Neural progenitor cell (in vitro differentiated cells): ENCODE results near the gene S100A10. TPM values are rescaled to one million over a fixed set of nuclear protein-coding genes. Genes with fewer than 3 reads are reported as not detected.

Experiments
- DNase-seq: peaks from one replicate; pipeline ENCODE4 v3.0.0-alpha.2; 2016; ENCODE audit warnings: low spot score
- H2AFZ ChIP-seq: fragments of 200-600 bp; sonication (generic); replicated peaks from 2 replicates; pipeline ENCODE4 v1.6.1; 2016; ENCODE audit warnings: antibody characterized with exemption
- H3F3A ChIP-seq: fragments of 200-600 bp; sonication (generic); 2 replicates; pipeline ENCODE4 v1.6.1; 2016; ENCODE audit warnings: antibody characterized with exemption, low read depth
- H3K27ac ChIP-seq: fragments of 200-600 bp; sonication (generic); 2 replicates; pipeline ENCODE4 v1.5.1; 2016; ENCODE audit warnings: mild to moderate bottlenecking
- H3K27me3 ChIP-seq: fragments of 200-600 bp; sonication (generic); 2 replicates; pipeline ENCODE4 v1.6.1; 2016; ENCODE audit warnings: mild to moderate bottlenecking, moderate library complexity
- H3K36me3 ChIP-seq: fragments of 200-600 bp; sonication (generic); 2 replicates; pipeline ENCODE4 v1.5.1; 2016
- H3K4me1 ChIP-seq: fragments of 200-600 bp; sonication (generic); 2 replicates; pipeline ENCODE4 v1.6.1; 2016; ENCODE audit warnings: mixed run types
- H3K4me2 ChIP-seq: fragments of 200-600 bp; sonication (generic); 2 replicates; pipeline ENCODE4 v1.6.1; 2016
- H3K4me3 ChIP-seq: fragments of 200-600 bp; sonication (generic); 2 replicates; pipeline ENCODE4 v1.5.1; 2016
- H3K79me2 ChIP-seq: fragments of 200-600 bp; sonication (generic); 2 replicates; pipeline ENCODE4 v1.6.1; 2016; ENCODE audit warnings: low read depth
- H3K9ac ChIP-seq: fragments of 200-600 bp; sonication (generic); 2 replicates; pipeline ENCODE4 v1.6.1; 2016
- H3K9me3 ChIP-seq: fragments of 200-600 bp; sonication (generic); 2 replicates; pipeline ENCODE4 v1.5.1; 2016; ENCODE audit warnings: low read depth
- H4K20me1 ChIP-seq: fragments of 200-600 bp; sonication (generic); 2 replicates; pipeline ENCODE4 v1.6.1; 2016; ENCODE audit warnings: low read depth
- H3K27ac Mint-ChIP-seq: 3 replicates; pipeline ENCODE4 v1.8.0; 2021; ENCODE audit warnings: mixed read lengths
- H3K27me3 Mint-ChIP-seq: 2 replicates; pipeline ENCODE4 v1.8.0; 2022; ENCODE audit warnings: low read depth, mild to moderate bottlenecking, inconsistent platforms, moderate library complexity, mixed read lengths; ENCODE audit not compliant: insufficient read depth
- H3K36me3 Mint-ChIP-seq: 3 replicates; pipeline ENCODE4 v1.8.0; 2021; ENCODE audit warnings: mixed read lengths
- H3K4me1 Mint-ChIP-seq: 3 replicates; pipeline ENCODE4 v1.8.0; 2021; ENCODE audit warnings: mixed read lengths
- H3K4me3 Mint-ChIP-seq: 3 replicates; pipeline ENCODE4 v1.8.0; 2021; ENCODE audit warnings: mild to moderate bottlenecking, moderate library complexity, mixed read lengths
- H3K9me3 Mint-ChIP-seq: 3 replicates; pipeline ENCODE4 v1.8.0; 2020; ENCODE audit warnings: mixed read lengths
- CTCF ChIP-seq: fragments of 200-600 bp; sonication (generic); IDR thresholded peaks from 2 replicates; pipeline ENCODE4 v1.5.1; 2017; ENCODE audit warnings: antibody characterized with exemption, mild to moderate bottlenecking
- EZH2 ChIP-seq: fragments of 200-600 bp; sonication (generic); IDR thresholded peaks from 2 replicates; pipeline ENCODE4 v1.6.1; 2017; ENCODE audit warnings: antibody characterized with exemption, mild to moderate bottlenecking, moderate library complexity
- EZH2phosphoT487 ChIP-seq: fragments of 200-600 bp; sonication (generic); IDR thresholded peaks from 2 replicates; pipeline ENCODE4 v1.6.1; 2017; ENCODE audit warnings: antibody characterized with exemption
- total RNA-seq: library from RNA; depleted of rRNA; stranded (reverse); fragments of >200 nt; gene quantifications from 2 replicates; pipeline ENCODE4 v1.2.3, GENCODE V29; 2015; ENCODE audit warnings: low replicate concordance

Gene S100A10
- total RNA-seq, 1 donor from 2014 or later, result 0.54 TPM

DNA sequence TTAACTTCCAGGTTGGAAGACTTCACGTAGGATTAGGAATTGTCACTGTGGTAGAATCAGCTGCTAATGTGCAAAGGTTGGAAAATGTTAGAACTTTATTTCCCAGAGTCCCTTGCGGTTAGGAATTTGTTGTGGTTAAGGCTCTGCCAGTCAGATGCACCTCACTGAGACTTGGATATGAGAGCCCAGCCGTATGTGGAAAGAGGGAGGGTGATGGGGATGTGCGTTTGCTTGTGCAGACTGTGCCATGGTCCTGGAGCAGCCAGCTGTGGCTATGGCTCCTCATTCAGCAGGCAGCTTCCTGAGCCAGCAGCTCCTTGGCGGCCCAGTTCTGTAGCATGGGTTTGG lies 12.5 kb downstream of the S100A10 start:
- Mint-ChIP-seq H3K27ac (no peak overlapping the region), H3K9me3 (no peaks in the 10 kb centered on the region), H3K4me3 (no peak overlapping the region), H3K36me3 (no peaks in the 10 kb centered on the region), H3K27me3 (no peaks in the 10 kb centered on the region), H3K4me1 (peaks cover 10% of the 10 kb centered on the region)
- no peak for TF ChIP-seq EZH2phosphoT487
- TF ChIP-seq CTCF, result no peak
- no peak for TF ChIP-seq EZH2
- no peaks in the 10 kb centered on the region for H3K27me3 ChIP-seq
- H3K27ac ChIP-seq, result no peak overlapping the region
- H2AFZ ChIP-seq, result peak overlapping the region; percentile 41
- H3F3A ChIP-seq, result no peaks in the 10 kb centered on the region
- H3K4me3 ChIP-seq, result no peak overlapping the region
- H3K4me2 ChIP-seq, result no peak overlapping the region
- no peaks in the 10 kb centered on the region for H3K79me2 ChIP-seq
- no peaks in the 10 kb centered on the region for H3K36me3 ChIP-seq
- DNase-seq, result no peak
- H3K9ac ChIP-seq, result no peak overlapping the region
- H4K20me1 ChIP-seq, result no peaks in the 10 kb centered on the region
- no peaks in the 10 kb centered on the region for H3K4me1 ChIP-seq
- no peaks in the 10 kb centered on the region for H3K9me3 ChIP-seq

DNA sequence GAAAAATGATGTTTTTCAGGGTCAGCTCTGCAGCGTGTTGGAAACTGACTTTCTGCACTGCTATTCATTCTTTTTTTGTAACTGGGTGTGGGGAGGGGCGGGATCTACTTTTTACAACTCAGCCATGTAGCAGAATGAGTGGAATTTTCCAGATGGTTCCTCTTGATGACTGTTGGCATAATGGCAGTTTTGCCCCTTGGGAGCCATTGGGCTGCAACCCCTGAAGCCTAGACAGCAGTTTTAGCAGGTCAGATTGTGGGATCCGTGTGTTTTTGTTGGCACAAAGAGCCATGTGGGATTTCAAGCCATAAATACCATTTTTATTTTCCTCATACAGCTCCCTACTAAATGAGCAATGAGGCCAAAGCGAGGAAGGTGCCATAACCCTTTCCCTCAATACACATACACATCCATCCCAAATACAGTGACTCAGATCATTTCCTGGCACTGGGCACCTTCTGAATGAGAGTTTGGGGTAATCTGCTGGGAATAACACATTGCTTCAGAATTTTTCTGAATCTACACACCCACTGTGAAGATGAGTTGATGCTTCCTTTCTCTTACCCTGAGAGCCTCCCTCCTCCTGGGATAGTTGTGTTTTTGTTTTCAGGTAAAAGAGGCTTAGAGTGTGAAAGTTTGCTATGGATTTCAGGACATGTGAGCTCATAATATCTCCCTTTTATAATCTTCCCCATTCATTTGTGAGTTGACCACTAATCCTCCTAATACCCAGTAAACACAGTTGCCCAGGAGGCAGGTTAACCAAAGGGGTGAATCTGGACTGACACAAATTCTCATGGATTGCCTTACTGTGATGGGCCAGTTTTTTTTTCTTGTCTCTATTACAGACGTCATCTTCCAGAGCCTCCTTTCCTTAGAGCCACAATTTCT lies 13.1 kb downstream of the S100A10 start:
- DNase-seq, result no peak
- no peak overlapping the region for H3K9ac ChIP-seq
- no peaks in the 10 kb centered on the region for H3K9me3 ChIP-seq
- no peak overlapping the region for H3K4me3 ChIP-seq
- H3F3A ChIP-seq, result no peaks in the 10 kb centered on the region
- no peaks in the 10 kb centered on the region for H3K27me3 Mint-ChIP-seq
- no peak overlapping the region for H3K4me2 ChIP-seq
- H2AFZ ChIP-seq, result peak overlapping the region; percentile 41
- H3K9me3 Mint-ChIP-seq, result no peaks in the 10 kb centered on the region
- TF ChIP-seq EZH2 (no peak), EZH2phosphoT487 (no peak), CTCF (no peak)
- peaks cover 10% of the 10 kb centered on the region for H3K4me1 Mint-ChIP-seq
- no peaks in the 10 kb centered on the region for H4K20me1 ChIP-seq
- H3K27me3 ChIP-seq, result no peaks in the 10 kb centered on the region
- no peaks in the 10 kb centered on the region for H3K36me3 ChIP-seq
- H3K4me1 ChIP-seq, result no peaks in the 10 kb centered on the region
- H3K4me3 Mint-ChIP-seq, result no peak overlapping the region
- no peaks in the 10 kb centered on the region for H3K36me3 Mint-ChIP-seq
- no peaks in the 10 kb centered on the region for H3K79me2 ChIP-seq
- H3K27ac Mint-ChIP-seq, result no peak overlapping the region
- no peak overlapping the region for H3K27ac ChIP-seq

DNA sequence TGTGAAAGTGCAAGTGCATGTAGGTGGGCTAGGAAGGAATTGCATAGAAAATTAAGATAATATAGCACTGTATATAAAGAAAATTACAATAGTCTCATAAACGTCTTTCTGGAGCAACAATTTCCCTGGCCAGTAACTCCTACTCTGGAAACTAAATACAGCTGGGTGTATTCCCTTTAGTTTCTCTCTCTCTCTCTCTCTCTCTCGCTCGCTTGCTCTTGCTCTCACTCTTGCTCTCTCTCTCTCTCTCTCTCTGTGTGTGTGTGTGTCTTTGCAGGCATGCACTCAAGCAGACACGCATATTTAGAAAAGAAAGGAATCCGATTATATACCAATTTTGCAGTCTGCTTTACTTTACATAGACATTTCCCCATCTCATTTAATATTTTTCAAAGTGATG lies 14.7 kb downstream of the S100A10 start:
- Histone ChIP-seq H3K27me3 (no peaks in the 10 kb centered on the region), H3K27ac (no peak overlapping the region), H3K36me3 (no peaks in the 10 kb centered on the region), H3K4me2 (no peak overlapping the region), H3K9me3 (no peaks in the 10 kb centered on the region), H3K4me3 (no peak overlapping the region), H3F3A (no peaks in the 10 kb centered on the region), H2AFZ (no peak overlapping the region), H3K9ac (no peak overlapping the region), H3K4me1 (no peaks in the 10 kb centered on the region), H3K79me2 (no peaks in the 10 kb centered on the region), H4K20me1 (no peaks in the 10 kb centered on the region)
- peaks cover 10% of the 10 kb centered on the region for H3K4me1 Mint-ChIP-seq
- H3K9me3 Mint-ChIP-seq, result no peaks in the 10 kb centered on the region
- no peaks in the 10 kb centered on the region for H3K36me3 Mint-ChIP-seq
- H3K27me3 Mint-ChIP-seq, result no peaks in the 10 kb centered on the region
- no peak overlapping the region for H3K4me3 Mint-ChIP-seq
- no peak for DNase-seq
- no peak overlapping the region for H3K27ac Mint-ChIP-seq
- TF ChIP-seq EZH2, result no peak
- no peak for TF ChIP-seq EZH2phosphoT487
- no peak for TF ChIP-seq CTCF
